Hippocampal formation (tissue), 2 donors: ENCODE results near the gene CTNNA2.

ENCODE experiments used
- DNase-seq, 2 donors: peaks; one replicate each; lab custom pipeline; 2025; lab: John Stamatoyannopoulos, UW

Gene CTNNA2

DNA sequence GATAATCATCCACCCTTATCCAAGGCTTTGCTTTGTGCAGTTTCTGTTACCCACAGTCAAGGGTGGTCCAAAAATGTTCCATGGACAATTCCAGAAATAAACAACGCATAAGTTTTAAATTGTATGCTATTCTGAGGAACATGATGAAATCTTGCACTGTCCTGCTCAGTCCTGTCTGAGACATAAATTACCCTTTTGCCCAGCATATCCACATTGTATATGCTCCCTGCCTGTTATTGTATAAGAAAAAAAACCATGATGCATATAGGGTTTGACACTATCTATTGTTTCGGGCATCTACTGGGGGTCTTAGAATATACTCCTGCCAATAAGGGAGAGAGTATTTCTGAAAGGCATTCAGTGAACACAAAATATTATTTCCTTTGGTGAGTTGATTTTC is 767.7 kb downstream of the CTNNA2 start:
- no peak for DNase-seq

DNA sequence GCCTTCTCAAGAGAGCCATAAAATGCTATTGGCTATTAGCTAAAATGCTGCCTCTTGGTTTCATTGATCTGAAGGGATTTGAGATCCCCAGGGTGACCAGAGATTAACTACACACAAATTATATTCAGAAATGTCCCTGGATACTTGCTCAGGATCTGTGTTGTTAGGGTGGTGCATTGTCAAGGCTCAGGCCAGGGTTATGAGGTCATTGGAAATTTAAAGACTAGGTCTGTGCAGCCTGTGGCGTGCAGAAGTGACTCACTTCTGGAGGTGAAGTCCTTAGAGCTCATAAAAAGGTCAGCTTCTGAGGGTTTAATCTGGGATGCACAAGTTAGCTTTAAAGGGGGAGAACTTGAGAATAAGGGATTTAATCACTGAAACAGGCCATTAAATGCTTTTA is 768.2 kb downstream of the CTNNA2 start:
- no peak for DNase-seq

GRCh38 chr2:80288576-80288975 is 775.7 kb downstream of the CTNNA2 start:
- peak; percentile 60 to 86 for DNase-seq

- DNase-seq: no peak
Observed at GRCh38 chr2:80291656-80292055, 778.8 kb downstream of the CTNNA2 start.

DNA sequence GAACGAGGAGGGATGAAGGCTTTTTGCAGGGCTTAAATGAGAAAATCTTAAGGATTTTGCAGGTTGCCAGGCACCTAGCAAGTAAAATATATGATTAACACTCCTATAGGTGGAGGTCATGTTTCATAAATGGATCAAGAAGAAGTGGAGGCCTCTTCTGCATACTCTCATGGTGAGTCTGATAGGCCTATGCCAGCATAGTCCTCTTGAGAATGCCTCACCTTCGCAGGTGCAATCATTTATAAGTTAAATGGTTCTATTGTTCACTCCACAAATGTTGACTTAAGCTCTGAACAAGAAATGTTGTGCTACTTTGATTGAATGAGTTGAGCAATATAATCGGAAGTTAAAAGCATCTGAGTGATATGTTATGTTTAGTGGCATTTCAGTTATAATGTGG is 779.6 kb downstream of the CTNNA2 start:
- no peak for DNase-seq

DNA sequence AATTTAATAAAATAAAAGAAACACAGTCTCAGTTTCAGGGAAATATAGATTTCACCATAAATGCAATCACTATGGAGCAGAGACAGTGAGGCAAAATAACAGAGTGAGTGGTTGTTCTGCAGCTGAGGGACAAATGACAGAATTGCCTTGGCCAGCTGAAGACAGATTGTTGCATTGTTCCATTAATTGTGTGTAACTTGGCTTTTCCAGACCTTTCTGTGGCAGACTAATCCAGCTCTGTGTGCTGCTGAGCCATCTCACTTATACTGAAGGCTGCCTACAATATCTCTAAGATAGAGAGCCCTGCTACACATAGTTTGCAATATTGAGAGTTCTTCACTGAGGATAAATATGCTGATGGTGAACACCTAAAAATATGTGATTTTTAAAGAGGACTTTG is 780.2 kb downstream of the CTNNA2 start:
- DNase-seq: peak; percentile 23 to 72

- DNase-seq: no peak
Observed at GRCh38 chr2:80298954-80299353, 786.1 kb downstream of the CTNNA2 start.

- peak in 1 of 2 donors; percentile 44 for DNase-seq
Observed at GRCh38 chr2:80299661-80300060, 786.8 kb downstream of the CTNNA2 start.

GRCh38 chr2:80300346-80300745 is 787.5 kb downstream of the CTNNA2 start:
- DNase-seq: no peak

GRCh38 chr2:80300954-80301353 is 788.1 kb downstream of the CTNNA2 start:
- no peak for DNase-seq

DNA sequence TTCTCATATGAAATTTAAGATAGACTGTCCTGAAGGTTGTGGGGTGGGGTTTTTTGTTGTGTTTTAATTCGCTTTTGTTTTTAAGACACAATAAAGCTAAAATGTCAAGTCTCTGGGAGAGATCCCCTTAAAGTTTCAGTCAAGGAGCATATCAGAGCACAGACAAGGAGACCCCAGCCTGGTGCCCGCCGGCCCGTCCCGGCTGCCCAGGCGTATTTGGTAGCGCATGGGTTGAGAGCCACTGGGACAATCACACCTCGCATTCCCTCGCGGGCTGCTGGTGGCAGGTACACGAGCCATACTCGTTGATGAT is 789.1 kb downstream of the CTNNA2 start:
- DNase-seq: no peak

GRCh38 chr2:80302314-80303005 is 789.6 kb downstream of the CTNNA2 start:
- DNase-seq: no peak

- DNase-seq: no peak
Observed at GRCh38 chr2:80303006-80303908, 790.4 kb downstream of the CTNNA2 start.

DNA sequence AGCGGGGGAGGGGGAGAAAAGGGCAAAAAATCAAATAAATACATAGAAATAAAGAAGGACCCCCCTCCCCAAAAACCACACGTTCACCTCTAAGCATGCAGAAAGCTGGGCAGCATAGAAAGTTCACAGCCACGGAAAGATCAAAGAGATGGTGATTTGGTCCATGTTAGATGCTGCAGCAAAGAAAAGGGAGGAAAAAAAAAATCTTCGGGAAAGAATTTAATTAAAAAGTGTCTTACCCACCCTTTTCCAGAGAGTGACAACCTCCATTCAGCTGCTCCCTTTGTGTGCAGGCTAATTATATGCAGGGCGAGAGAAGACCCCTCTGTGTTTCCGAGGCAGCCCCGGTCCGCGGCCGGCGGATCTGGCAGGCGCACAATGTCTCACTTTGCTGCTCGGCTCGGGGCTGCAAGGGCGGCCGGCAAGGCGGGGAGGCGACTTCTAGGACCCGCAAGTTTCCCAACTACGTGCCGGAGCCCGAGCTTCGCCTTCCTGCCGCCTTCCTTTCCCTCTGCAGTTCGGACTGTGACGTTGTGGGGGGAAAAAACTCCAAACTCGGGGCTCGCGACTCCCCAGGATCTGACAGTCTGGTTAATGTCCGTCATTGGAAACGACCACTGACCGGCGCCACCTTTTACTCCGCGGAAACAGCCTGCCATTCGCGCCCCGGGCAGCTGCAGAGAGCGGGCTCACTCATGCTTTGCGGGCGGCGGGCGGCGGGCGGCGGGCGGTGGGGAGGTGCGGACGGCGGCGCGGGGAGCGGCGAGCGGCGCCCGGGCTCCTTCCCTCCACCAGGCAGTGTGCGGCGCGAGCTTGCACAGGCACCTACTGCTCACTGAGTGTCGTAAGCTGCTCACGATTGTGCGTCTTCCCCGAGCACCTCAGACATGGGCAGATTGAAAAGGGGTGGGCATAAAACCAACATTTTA is 791.3 kb downstream of the CTNNA2 start, which contains the start of gene LRRTM1:
LRRTM1 (minus strand) TSS at position 844 of the 929 bp plus-strand sequence. CDS start 933 bp downstream, outside the sequence.
- DNase-seq: peak in 1 of 2 donors; percentile 30

DNA sequence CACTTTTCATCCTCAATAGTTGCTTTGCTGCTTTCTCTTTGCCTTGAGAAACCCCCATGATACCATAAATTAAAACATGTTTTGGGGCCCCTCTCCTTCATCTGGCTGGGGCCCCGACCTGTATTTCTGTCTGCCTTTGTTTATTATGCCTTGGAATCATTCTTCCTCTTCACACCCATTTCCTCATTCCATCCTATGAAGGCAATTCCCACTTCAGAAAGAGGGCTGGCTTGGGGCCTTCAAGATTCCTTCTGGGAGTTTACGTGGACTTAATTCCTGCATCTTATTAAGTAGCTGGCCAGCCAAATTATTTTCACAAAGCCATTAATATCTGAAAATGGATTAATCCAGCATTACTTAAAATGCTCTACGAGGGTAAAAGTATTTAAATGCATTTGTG is 798.5 kb downstream of the CTNNA2 start:
- no peak for DNase-seq

- DNase-seq: no peak
Observed at GRCh38 chr2:80312282-80312839, 799.5 kb downstream of the CTNNA2 start.

GRCh38 chr2:80322311-80322920 is 809.6 kb downstream of the CTNNA2 start:
- DNase-seq: no peak

GRCh38 chr2:80322958-80323357 is 810.1 kb downstream of the CTNNA2 start:
- DNase-seq: no peak

DNA sequence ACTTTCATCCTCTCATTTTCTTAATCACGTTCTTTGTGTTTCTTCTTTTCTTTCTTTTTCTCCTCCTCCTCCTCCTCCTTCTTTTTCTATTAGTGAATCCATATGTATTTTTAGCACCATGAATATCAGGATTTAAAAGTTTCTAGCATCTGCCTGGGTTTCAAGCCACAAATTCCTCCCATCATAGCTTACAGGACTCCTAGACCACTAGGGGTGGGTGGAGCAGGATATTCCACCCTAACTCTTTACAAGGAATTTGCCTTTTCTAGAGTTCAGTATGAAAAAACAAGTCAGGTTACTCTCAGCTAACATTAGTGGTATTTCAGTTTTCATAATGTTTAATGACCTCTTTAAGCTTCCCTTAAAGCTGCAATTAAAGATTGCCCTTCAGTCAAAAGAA is 810.8 kb downstream of the CTNNA2 start:
- no peak for DNase-seq

- no peak for DNase-seq
Observed at GRCh38 chr2:80324525-80324924, 811.7 kb downstream of the CTNNA2 start.

DNA sequence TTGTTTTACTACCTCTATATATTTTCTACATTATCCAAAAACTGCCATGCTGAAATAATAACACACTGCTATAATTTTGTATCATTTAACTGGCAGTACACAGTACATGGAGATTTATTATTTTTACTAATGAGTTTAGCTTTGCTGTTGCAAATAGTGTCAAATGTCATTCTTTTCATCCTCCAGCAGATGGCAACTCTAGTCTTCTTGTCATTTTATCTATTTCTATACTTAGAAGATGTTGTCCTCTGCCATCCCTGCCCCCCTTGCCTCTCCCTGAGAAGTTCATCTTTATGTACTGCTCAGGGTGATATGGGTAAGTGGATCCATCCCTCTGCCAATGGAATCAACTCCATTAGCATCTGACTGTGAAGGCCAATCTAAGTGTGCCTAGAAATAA is 813.4 kb downstream of the CTNNA2 start:
- DNase-seq: peak in 1 of 2 donors; percentile 66
